HepG2 (cell line): Measurements from ENCODE around the gene TMEM87B. TPM values are rescaled to one million over a fixed set of nuclear protein-coding genes. Genes with fewer than 3 reads are reported as not detected.

ENCODE experiments used
- BHLHE40 ChIP-seq: IDR thresholded peaks from 2 replicates; pipeline ENCODE4 v1.6.1; 2011; ENCODE audit warnings: low read length, improper control_type of control experiment
- CHD4 ChIP-seq: fragments of 200-600 bp; sonication (generic); IDR thresholded peaks from 2 replicates; pipeline ENCODE4 v1.7.0; 2017; ENCODE audit warnings: mild to moderate bottlenecking, low read length, borderline replicate concordance
- FOXC1 ChIP-seq: sonication (generic); formaldehyde crosslinking; IDR thresholded peaks from 2 replicates; pipeline ENCODE4 v1.8.0; 2022; ENCODE audit warnings: mild to moderate bottlenecking, missing genetic modification reagents, borderline replicate concordance
- GATAD2A ChIP-seq: IDR thresholded peaks from 2 replicates; pipeline ENCODE4 v1.6.1; 2016
- GLI4 ChIP-seq: sonication (generic); formaldehyde crosslinking; IDR thresholded peaks from 2 replicates; pipeline ENCODE4 v1.5.1; 2020; ENCODE audit warnings: missing genetic modification reagents, mild to moderate bottlenecking, moderate library complexity, borderline replicate concordance
- KDM2A ChIP-seq: sonication (generic); formaldehyde crosslinking; IDR thresholded peaks from 2 replicates; pipeline ENCODE4 v1.4.0; 2020; ENCODE audit warnings: low read depth, missing genetic modification reagents, borderline replicate concordance
- KDM3A ChIP-seq: IDR thresholded peaks from 2 replicates; pipeline ENCODE4 v1.6.1; 2018; ENCODE audit warnings: low read depth, missing compliant biosample characterization
- KLF9 ChIP-seq: IDR thresholded peaks from 2 replicates; pipeline ENCODE4 v1.6.1; 2016; ENCODE audit warnings: low read depth
- NCOA2 ChIP-seq: sonication (generic); formaldehyde crosslinking; IDR thresholded peaks from 2 replicates; pipeline ENCODE4 v1.8.0; 2022; ENCODE audit warnings: inconsistent platforms
- NFRKB ChIP-seq: fragments of 450-650 bp; IDR thresholded peaks from 2 replicates; pipeline ENCODE4 v1.6.1; 2017
- NONO ChIP-seq, 2 experiments: fragments of 450-650 bp in 1 of 2; sonication (generic) in 1 of 2; formaldehyde crosslinking in 1 of 2; IDR thresholded peaks in 1 of 2; conservative IDR thresholded peaks in 1 of 2; 2 replicates each; pipeline versions ENCODE4 v1.6.1 to v1.8.0; 2017 to 2022; ENCODE audit warnings: mild to moderate bottlenecking in 1 of 2, missing genetic modification reagents in 1 of 2, moderate library complexity in 1 of 2
- PRDM15 ChIP-seq: sonication (generic); formaldehyde crosslinking; IDR thresholded peaks from 2 replicates; pipeline ENCODE4 v1.4.0; 2020; ENCODE audit warnings: missing genetic modification reagents
- REXO4 ChIP-seq: sonication (generic); formaldehyde crosslinking; IDR thresholded peaks from 2 replicates; pipeline ENCODE4 v1.8.0; 2022; ENCODE audit warnings: missing genetic modification reagents, mild to moderate bottlenecking, borderline replicate concordance
- RFX1 ChIP-seq: fragments of 450-650 bp; IDR thresholded peaks from 2 replicates; pipeline ENCODE4 v1.6.1; 2017
- SRSF4 ChIP-seq: fragments of 200-400 bp; formaldehyde crosslinking; IDR thresholded peaks from one replicate; pipeline ENCODE4 v1.6.1; 2018; ENCODE audit warnings: mild to moderate bottlenecking, low read depth, low read length, moderate library complexity; ENCODE audit not compliant: poor library complexity, severe bottlenecking
- TCF12 ChIP-seq, 2 experiments: fragments of 450-650 bp in 1 of 2; sonication (generic) in 1 of 2; formaldehyde crosslinking in 1 of 2; IDR thresholded peaks; 2 replicates each; pipeline versions ENCODE4 v1.6.1 to v1.8.0; 2017 to 2022; ENCODE audit warnings: antibody characterized with exemption in 1 of 2, mild to moderate bottlenecking in 1 of 2, missing genetic modification reagents in 1 of 2, moderate library complexity in 1 of 2
- U2AF2 ChIP-seq: fragments of 200-400 bp; formaldehyde crosslinking; IDR thresholded peaks from 2 replicates; pipeline ENCODE4 v1.6.1; 2017; ENCODE audit warnings: low read depth, mild to moderate bottlenecking, low read length
- ZNF552 ChIP-seq: sonication (generic); formaldehyde crosslinking; IDR thresholded peaks from 2 replicates; pipeline ENCODE4 v1.9.0; 2022; ENCODE audit warnings: missing genetic modification reagents, mild to moderate bottlenecking, borderline replicate concordance
- ZNF572 ChIP-seq: sonication (generic); formaldehyde crosslinking; IDR thresholded peaks from 2 replicates; pipeline ENCODE4 v1.5.1; 2020; ENCODE audit warnings: mild to moderate bottlenecking, missing genetic modification reagents
- ZNF597 ChIP-seq: sonication (generic); formaldehyde crosslinking; IDR thresholded peaks from 2 replicates; pipeline ENCODE4 v1.5.0; 2020; ENCODE audit warnings: missing genetic modification reagents
- ZNF800 ChIP-seq: sonication (generic); formaldehyde crosslinking; IDR thresholded peaks from 2 replicates; pipeline ENCODE4 v1.4.0; 2020; ENCODE audit warnings: missing genetic modification reagents
- ZSCAN20 ChIP-seq: sonication (generic); formaldehyde crosslinking; IDR thresholded peaks from 2 replicates; pipeline ENCODE4 v1.4.0; 2020; ENCODE audit warnings: missing genetic modification reagents, mild to moderate bottlenecking, borderline replicate concordance
- polyA plus RNA-seq, 8 experiments: library from polyadenylated mRNA; depleted of rRNA in 3 of 8; stranded (reverse) in 7 of 8; unstranded in 1 of 8; fragments of >200 nt; fragmentation: Illumina TruSeq in 4 of 8; extraction: Trizol in 4 of 8; gene quantifications; 2 replicates each; pipeline versions ENCODE4 v1.2.1 to v1.2.3, GENCODE V29; 2011 to 2016; ENCODE audit warnings: low read depth in 4 of 8, missing spikeins in 1 of 8, mixed read lengths in 1 of 8; ENCODE audit not compliant: insufficient read depth in 1 of 8
- total RNA-seq, 5 experiments: library from RNA; depleted of rRNA; stranded (reverse); fragments of >200 nt; fragmentation: Illumina TruSeq; extraction: Trizol; gene quantifications; 2 replicates each; pipeline ENCODE4 v1.2.3, GENCODE V29; 2016; ENCODE audit warnings: low read depth in 1 of 5

The TMEM87B gene
- total and polyA plus RNA-seq, 2 of the 13 experiments (the other 11 are each of a cell fraction or from before 2014, with no cell fraction given): 15.1 to 16.2 TPM

- no peak for TF ChIP-seq NFRKB
- no peak for TF ChIP-seq GLI4 (CRISPR knock-in tag)
- no peak for TF ChIP-seq ZNF597
- no peak for TF ChIP-seq ZNF552 (CRISPR knock-in tag)
- TF ChIP-seq KLF9: no peak
- no peak for TF ChIP-seq NONO (IDR thresholded peaks at IDR 0.05)
- TF ChIP-seq NONO (CRISPR knock-in tag; conservative IDR thresholded peaks at IDR 0.05): no peak
- TF ChIP-seq ZNF800 (CRISPR knock-in tag): no peak
- no peak for TF ChIP-seq SRSF4
- no peak for TF ChIP-seq PRDM15 (CRISPR knock-in tag)
- TF ChIP-seq KDM3A (CRISPR knock-in tag): no peak
- no peak for TF ChIP-seq U2AF2
- TF ChIP-seq TCF12 (IDR thresholded peaks at IDR 0.05): no peak
- TF ChIP-seq TCF12 (CRISPR knock-in tag; IDR thresholded peaks at IDR 0.05): no peak
- TF ChIP-seq ZNF572 (CRISPR knock-in tag): no peak
- no peak for TF ChIP-seq CHD4
- no peak for TF ChIP-seq RFX1
- TF ChIP-seq ZSCAN20: no peak
- TF ChIP-seq REXO4 (CRISPR knock-in tag): no peak
- TF ChIP-seq BHLHE40: no peak
- TF ChIP-seq NCOA2 (CRISPR knock-in tag): 0 out of 2 replicates have a peak, but pooled peaks have one; percentile 12
- TF ChIP-seq FOXC1 (CRISPR knock-in tag): peak; percentile 61
- no peak for TF ChIP-seq KDM2A (CRISPR knock-in tag)
- peak; percentile 16; the same call in 1 of the 2 replicates for TF ChIP-seq GATAD2A (CRISPR knock-in tag)
Observed at GRCh38 chr2:112137516-112138158, 82.6 kb downstream of the TMEM87B start (continued).
